K562 (cell line): ENCODE measurements around the gene ZBTB49. TPM values are rescaled to one million over a fixed set of nuclear protein-coding genes. Genes with fewer than 3 reads are reported as not detected.
A peak's percentile ranks its signal among the peaks of the same experiment; 100 is the strongest.

ENCODE experiments used
- E2F1 ChIP-seq: sonication (generic); formaldehyde crosslinking; IDR thresholded peaks from 2 replicates; pipeline ENCODE4 v1.8.1; 2023; ENCODE audit warnings: mild to moderate bottlenecking, missing genetic modification reagents, moderate library complexity
- ELK3 ChIP-seq: fragments of 450-650 bp; formaldehyde crosslinking; IDR thresholded peaks from 2 replicates; pipeline ENCODE4 v1.4.0; 2020; ENCODE audit warnings: mild to moderate bottlenecking
- MITF ChIP-seq: IDR thresholded peaks from 2 replicates; pipeline ENCODE4 v1.6.1; 2014; ENCODE audit warnings: antibody characterized with exemption
- NR1H2 ChIP-seq: sonication (generic); formaldehyde crosslinking; IDR thresholded peaks from 2 replicates; pipeline ENCODE4 v1.4.0; 2020; ENCODE audit warnings: mild to moderate bottlenecking, missing genetic modification reagents
- REST ChIP-seq, 2 experiments: fragments of 450-650 bp; formaldehyde crosslinking in 1 of 2; IDR thresholded peaks; 2 replicates each; pipeline versions ENCODE4 v1.4.0 to v1.6.1; 2014 to 2020; ENCODE audit warnings: mild to moderate bottlenecking in 2 of 2, borderline replicate concordance in 1 of 2, low read depth in 1 of 2
- SMAD3 ChIP-seq: fragments of 450-650 bp; formaldehyde crosslinking; conservative IDR thresholded peaks from 2 replicates; pipeline ENCODE4 v1.4.0; 2020; ENCODE audit warnings: mild to moderate bottlenecking
- TCF7 ChIP-seq: sonication (generic); IDR thresholded peaks from 2 replicates; pipeline ENCODE4 v1.6.1; 2016; ENCODE audit warnings: antibody characterized with exemption, borderline replicate concordance
- ZBTB49 ChIP-seq: sonication (generic); formaldehyde crosslinking; IDR thresholded peaks from 2 replicates; pipeline ENCODE4 v1.8.0; 2022; ENCODE audit warnings: missing genetic modification reagents, mild to moderate bottlenecking, borderline replicate concordance
- ZNF197 ChIP-seq: fragments of 200-800 bp; sonication (Bioruptor generic); IDR thresholded peaks from 2 replicates; pipeline ENCODE4 v1.6.1; 2016; ENCODE audit warnings: low read depth, missing genetic modification characterization, missing compliant biosample characterization
- ZNF586 ChIP-seq: fragments of 450-650 bp; formaldehyde crosslinking; conservative IDR thresholded peaks from 2 replicates; pipeline ENCODE4 v1.4.0; 2020; ENCODE audit warnings: mild to moderate bottlenecking, moderate library complexity
- polyA plus RNA-seq, 8 experiments: library from polyadenylated mRNA; depleted of rRNA in 4 of 8; stranded (reverse) in 5 of 8; unstranded in 3 of 8; fragments of >200 nt; fragmentation: Nextera tagmentation in 2 of 8; fragmentation: Illumina TruSeq in 1 of 8; extraction: Ambion mirVana in 2 of 8; extraction: Trizol in 1 of 8; gene quantifications; 2 replicates each; pipeline versions ENCODE4 v1.2.1 to v1.2.3, GENCODE V29; 2011 to 2014; ENCODE audit warnings: inconsistent platforms in 1 of 8, missing spikeins in 1 of 8
- total RNA-seq, 7 experiments: library from RNA; depleted of rRNA in 6 of 7; stranded (reverse); fragments of >200 nt in 6 of 7; fragmentation: Illumina TruSeq in 2 of 7; extraction: Trizol in 2 of 7; gene quantifications; 2 replicates each; pipeline versions ENCODE4 v1.2.1 to v1.2.3, GENCODE V29; 2011 to 2021; ENCODE audit warnings: low replicate concordance in 1 of 7

Gene ZBTB49
- total and polyA plus RNA-seq, 9 of the 15 experiments (the other 6 are each of a cell fraction or from before 2014, with no cell fraction given) = 0.49 to 8.0 (median 4.2) TPM

GRCh38 chr4:4327652-4328121 lies 37.6 kb downstream of the ZBTB49 start (continued):
- TF ChIP-seq ELK3 (no peak), ZNF197 (CRISPR knock-in tag) (no peak), ZNF586 (CRISPR knock-in tag) (no peak), TCF7 (no peak), NR1H2 (CRISPR knock-in tag) (no peak), MITF (no peak), REST (IDR thresholded peaks at IDR 0.05; ENCODE audit: borderline replicate concordance) (0 out of 2 replicates have a peak, but pooled peaks have one; percentile 6), REST (CRISPR knock-in tag; IDR thresholded peaks at IDR 0.05; ENCODE audit: low read depth) (no peak), ZBTB49 (CRISPR knock-in tag) (no peak), SMAD3 (CRISPR knock-in tag) (no peak), E2F1 (CRISPR knock-in tag) (no peak)
